HCT116 (cell line): ENCODE results near the gene PPP1R16B. TPM values are rescaled to one million over a fixed set of nuclear protein-coding genes. Genes with fewer than 3 reads are reported as not detected.

Experiments
- ATAC-seq: fragments of 200-7000 bp; cut with Tn5 transposase; 2 replicates; pipeline ENCODE4 v1.9.1; 2020; ENCODE audit warnings: mild to moderate bottlenecking, moderate library complexity
- BruUV-seq: library from RNA; stranded (reverse); fragments of 400-500 nt; replicated peaks from 2 replicates; lab custom pipeline; 2021; lab: Mats Ljungman, UMichigan
- CTCF ChIA-PET: fragments of 300-600 bp; sonication (Branson Sonifier 250); formaldehyde crosslinking; loops from one replicate; lab custom pipeline; 2021; ENCODE audit warnings: antibody characterized with exemption; lab: Charles Lee
- POLR2A ChIA-PET: fragments of 300-600, 350-600 bp; sonication (Branson Sonifier 250); formaldehyde crosslinking; loops from one replicate; lab custom pipeline; 2021; ENCODE audit warnings: antibody characterized with exemption; lab: Charles Lee
- RAD21 ChIA-PET, 2 experiments: fragments of 300-600 bp; sonication (Branson Sonifier 250); formaldehyde crosslinking; loops; one replicate each; lab custom pipeline; 2023; ENCODE audit warnings: low total read pairs in 2 of 2; ENCODE audit not compliant: uncharacterized antibody in 2 of 2, unreplicated experiment in 2 of 2, low non-redundant PET in 1 of 2; lab: Charles Lee
- DNase-seq: peaks from one replicate; pipeline ENCODE4 v3.0.0-alpha.2; 2010; ENCODE audit warnings: low read depth, low spot score
- H2AFZ ChIP-seq: fragments of 200-600 bp; shearing (Covaris generic), sonication (generic); 2 replicates; pipeline ENCODE4 v1.6.1; 2017; ENCODE audit warnings: low read depth, mixed run types, mixed read lengths, antibody characterized with exemption, low read length; ENCODE audit not compliant: poor library complexity, severe bottlenecking
- H3K27ac ChIP-seq: 2 replicates; pipeline ENCODE4 v1.5.1; 2012; ENCODE audit warnings: low read depth, low read length
- H3K27me3 ChIP-seq: fragments of 200-600 bp; sonication (generic); 2 replicates; pipeline ENCODE4 v1.6.1; 2016; ENCODE audit warnings: mixed run types, low read length, mixed read lengths; ENCODE audit not compliant: insufficient read depth
- H3K36me3 ChIP-seq, 2 experiments: fragments of 200-500 bp in 1 of 2; fragments of 200-600 bp in 1 of 2; sonication (Bioruptor generic) in 1 of 2; sonication (generic) in 1 of 2; 2 replicates each; pipeline versions ENCODE4 v1.5.1 to v1.6.1; 2014 to 2016; ENCODE audit warnings: low read length in 2 of 2, inconsistent platforms in 1 of 2, mixed read lengths in 1 of 2, mixed run types in 1 of 2; ENCODE audit not compliant: insufficient read depth in 2 of 2, control insufficient read depth in 1 of 2
- H3K4me1 ChIP-seq, 2 experiments: fragments of 200-600 bp in 1 of 2; sonication (generic) in 1 of 2; 2 replicates each; pipeline versions ENCODE4 v1.5.1 to v1.6.1; 2012 to 2017; ENCODE audit warnings: low read length in 2 of 2, inconsistent platforms in 1 of 2, mild to moderate bottlenecking in 1 of 2, mixed read lengths in 1 of 2, mixed run types in 1 of 2, moderate library complexity in 1 of 2; ENCODE audit not compliant: insufficient read depth in 2 of 2, control insufficient read depth in 1 of 2
- H3K4me2 ChIP-seq: fragments of 200-600 bp; sonication (generic); 2 replicates; pipeline ENCODE4 v1.6.1; 2017; ENCODE audit warnings: mixed run types, low read length, mixed read lengths
- H3K4me3 ChIP-seq, 2 experiments: fragments of 200-600 bp in 1 of 2; sonication (generic) in 1 of 2; replicated peaks in 1 of 2; 2 replicates each; pipeline ENCODE4 v1.5.1; 2011 to 2016; ENCODE audit warnings: low read length in 2 of 2, control low read depth in 1 of 2, low read depth in 1 of 2, mild to moderate bottlenecking in 1 of 2, mixed read lengths in 1 of 2, mixed run types in 1 of 2
- H3K79me2 ChIP-seq: fragments of 200-600 bp; sonication (generic); 2 replicates; pipeline ENCODE4 v1.6.1; 2017; ENCODE audit warnings: mild to moderate bottlenecking, mixed run types, low read length, moderate library complexity, mixed read lengths; ENCODE audit not compliant: insufficient read depth
- H3K9ac ChIP-seq: fragments of 200-600 bp; sonication (generic); 2 replicates; pipeline ENCODE4 v1.6.1; 2016; ENCODE audit warnings: low read length, mixed read lengths
- H3K9me2 ChIP-seq: fragments of 200-600 bp; sonication (generic), shearing (Covaris generic); 2 replicates; pipeline ENCODE4 v1.6.1; 2017; ENCODE audit warnings: mixed run types, mild to moderate bottlenecking, moderate library complexity; ENCODE audit not compliant: insufficient read depth
- H3K9me3 ChIP-seq, 2 experiments: fragments of 200-500 bp in 1 of 2; fragments of 200-600 bp in 1 of 2; sonication (Bioruptor generic) in 1 of 2; sonication (generic) in 1 of 2; 2 replicates each; pipeline ENCODE4 v1.6.1; 2014 to 2017; ENCODE audit warnings: low read length in 2 of 2, mixed read lengths in 2 of 2, inconsistent platforms in 1 of 2, low read depth in 1 of 2, mild to moderate bottlenecking in 1 of 2, mixed run types in 1 of 2, moderate library complexity in 1 of 2; ENCODE audit not compliant: control insufficient read depth in 1 of 2, insufficient read depth in 1 of 2
- H4K20me1 ChIP-seq: fragments of 200-600 bp; sonication (generic), shearing (Covaris generic); 2 replicates; pipeline ENCODE4 v1.6.1; 2017; ENCODE audit warnings: mixed run types, mild to moderate bottlenecking, moderate library complexity; ENCODE audit not compliant: insufficient read depth
- CEBPB ChIP-seq: IDR thresholded peaks from 2 replicates; pipeline ENCODE4 v1.6.1; 2012; ENCODE audit warnings: low read depth
- FOSL1 ChIP-seq: IDR thresholded peaks from 2 replicates; pipeline ENCODE4 v1.6.1; 2012; ENCODE audit warnings: low read depth
- POLR2AphosphoS5 ChIP-seq: IDR thresholded peaks from 2 replicates; pipeline ENCODE4 v1.6.1; 2011; ENCODE audit warnings: mild to moderate bottlenecking, low read depth, low read length, moderate library complexity
- RAD21 ChIP-seq: IDR thresholded peaks from 2 replicates; pipeline ENCODE4 v1.6.1; 2012; ENCODE audit warnings: low read depth, mild to moderate bottlenecking
- SIN3A ChIP-seq: IDR thresholded peaks from 2 replicates; pipeline ENCODE4 v1.6.1; 2012; ENCODE audit warnings: low read depth
- SRF ChIP-seq: IDR thresholded peaks from 2 replicates; pipeline ENCODE4 v1.6.1; 2012; ENCODE audit warnings: low read depth
- ZFX ChIP-seq: fragments of 450-650 bp; IDR thresholded peaks from 2 replicates; pipeline ENCODE4 v1.6.1; 2017
- ZNF274 ChIP-seq: fragments of 200-500 bp; sonication (Bioruptor generic); IDR thresholded peaks from 2 replicates; pipeline ENCODE4 v1.6.1; 2014; ENCODE audit warnings: mild to moderate bottlenecking, low read depth, low read length, inconsistent platforms
- intact Hi-C: fragments of 100-400 bp; cut with micrococcal nuclease; formaldehyde crosslinking; loops from 2 replicates; pipeline ENCODE4 v1.10.0; 2022
- total RNA-seq: library from RNA; stranded (reverse); gene quantifications from one replicate; pipeline ENCODE4 v1.2.1, GENCODE V29; 2021; ENCODE audit not compliant: unreplicated experiment
- TF ChIP-seq, protein P1 (sequence below), 3 experiments: fragments of 200-600 bp in 1 of 3; sonication (generic) in 1 of 3; IDR thresholded peaks in 2 of 3; conservative IDR thresholded peaks in 1 of 3; 2 replicates each; pipeline ENCODE4 v1.5.1; 2012 to 2017; ENCODE audit warnings: low read depth in 2 of 3, low read length in 2 of 3, antibody characterized with exemption in 1 of 3, borderline replicate concordance in 1 of 3, control low read depth in 1 of 3, mild to moderate bottlenecking in 1 of 3, mixed read lengths in 1 of 3, mixed run types in 1 of 3, moderate library complexity in 1 of 3; ENCODE audit not compliant: insufficient read depth in 1 of 3
- TF ChIP-seq, protein P2 (sequence below): IDR thresholded peaks from 2 replicates; pipeline ENCODE4 v1.6.1; 2012

Gene PPP1R16B
- total RNA-seq, 1 experiment from 2014 or later = 0.52 TPM

GRCh38 chr20:38872491-38873049 is 67.1 kb downstream of the PPP1R16B start (continued):
- TF ChIP-seq RAD21 (no peak), SRF (no peak)

- H3K79me2 ChIP-seq = no peaks in the 10 kb centered on the region
- H3K27me3 ChIP-seq = no peaks in the 10 kb centered on the region
- peaks cover 12 to 16% of the 10 kb centered on the region in 2 experiments for H3K4me1 ChIP-seq
- no peak overlapping the region for H3K27ac ChIP-seq
- TF ChIP-seq, protein P1, sequence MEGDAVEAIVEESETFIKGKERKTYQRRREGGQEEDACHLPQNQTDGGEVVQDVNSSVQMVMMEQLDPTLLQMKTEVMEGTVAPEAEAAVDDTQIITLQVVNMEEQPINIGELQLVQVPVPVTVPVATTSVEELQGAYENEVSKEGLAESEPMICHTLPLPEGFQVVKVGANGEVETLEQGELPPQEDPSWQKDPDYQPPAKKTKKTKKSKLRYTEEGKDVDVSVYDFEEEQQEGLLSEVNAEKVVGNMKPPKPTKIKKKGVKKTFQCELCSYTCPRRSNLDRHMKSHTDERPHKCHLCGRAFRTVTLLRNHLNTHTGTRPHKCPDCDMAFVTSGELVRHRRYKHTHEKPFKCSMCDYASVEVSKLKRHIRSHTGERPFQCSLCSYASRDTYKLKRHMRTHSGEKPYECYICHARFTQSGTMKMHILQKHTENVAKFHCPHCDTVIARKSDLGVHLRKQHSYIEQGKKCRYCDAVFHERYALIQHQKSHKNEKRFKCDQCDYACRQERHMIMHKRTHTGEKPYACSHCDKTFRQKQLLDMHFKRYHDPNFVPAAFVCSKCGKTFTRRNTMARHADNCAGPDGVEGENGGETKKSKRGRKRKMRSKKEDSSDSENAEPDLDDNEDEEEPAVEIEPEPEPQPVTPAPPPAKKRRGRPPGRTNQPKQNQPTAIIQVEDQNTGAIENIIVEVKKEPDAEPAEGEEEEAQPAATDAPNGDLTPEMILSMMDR (IDR thresholded peaks at IDR 0.05 in 2 of 3, conservative IDR thresholded peaks at IDR 0.05 in 1 of 3; ENCODE audit: borderline replicate concordance in 1 of 3, insufficient read depth in 1 of 3, low read depth in 2 of 3, low read length in 2 of 3) = no peak
- TF ChIP-seq SRF (no peak), FOSL1 (no peak), POLR2AphosphoS5 (no peak), ZFX (no peak), SIN3A (no peak), ZNF274 (no peak), CEBPB (no peak)
- TF ChIP-seq, protein P2, sequence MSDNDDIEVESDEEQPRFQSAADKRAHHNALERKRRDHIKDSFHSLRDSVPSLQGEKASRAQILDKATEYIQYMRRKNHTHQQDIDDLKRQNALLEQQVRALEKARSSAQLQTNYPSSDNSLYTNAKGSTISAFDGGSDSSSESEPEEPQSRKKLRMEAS = no peak
- ChIA-PET POLR2A (no interaction called here), RAD21 (no interaction called here), CTCF (no interaction called here)
- no peak overlapping the region for H3K4me3 ChIP-seq
- ATAC-seq (no peak), DNase-seq (no peak)
- BruUV-seq = no TSS peak
- H3K36me3 ChIP-seq = no peaks in the 10 kb centered on the region
- no peaks in the 10 kb centered on the region for H3K9me2 ChIP-seq
- no peaks in the 10 kb centered on the region for H4K20me1 ChIP-seq
- no peak overlapping the region for H3K4me2 ChIP-seq
- no peaks in the 10 kb centered on the region for H3K9me3 ChIP-seq
- no peak overlapping the region for H2AFZ ChIP-seq
- intact Hi-C loops = no loop called here
- H3K9ac ChIP-seq = no peak overlapping the region
Measured at GRCh38 chr20:38873050-38873581, 67.6 kb downstream of the PPP1R16B start.
